ENCODE data around the gene DDX1. TPM values are rescaled to one million over a fixed set of nuclear protein-coding genes. Genes with fewer than 3 reads are reported as not detected.

Gene DDX1
- total RNA-seq, 1 experiment from 2014 or later: 115 TPM

GRCh38 chr2:15547115-15547876 lies 44.4 kb upstream of the DDX1 start:
- ChIA-PET CTCF (interaction anchor here (1.3 to 3.0 kb wide), 4 partner anchors 13 to 29 kb away, joined by 4 to 19 read pairs (median 8); partner anchors contain the start of gene NBAS), POLR2A (no interaction called here)
- Mint-ChIP-seq H3K27me3 (ENCODE audit: low read depth) (no peaks in the 10 kb centered on the region), H3K9me3 (no peaks in the 10 kb centered on the region; the same call in 1 of the 2 replicates), H3K27ac (no peak overlapping the region), H3K4me3 (no peak overlapping the region), H3K4me1 (peaks cover 3% of the 10 kb centered on the region), H3K36me3 (peaks cover 11% of the 10 kb centered on the region; the same call in 1 of the 2 replicates)
- DNase-seq (ENCODE audit: low spot score) (no peak), ATAC-seq (no peak)
- no peak for TF ChIP-seq ZNF423 (CRISPR knock-in tag; IDR thresholded peaks at IDR 0.05)
- no peak for TF ChIP-seq TEAD4 (CRISPR knock-in tag; IDR thresholded peaks at IDR 0.05)
- TF ChIP-seq, protein P1, sequence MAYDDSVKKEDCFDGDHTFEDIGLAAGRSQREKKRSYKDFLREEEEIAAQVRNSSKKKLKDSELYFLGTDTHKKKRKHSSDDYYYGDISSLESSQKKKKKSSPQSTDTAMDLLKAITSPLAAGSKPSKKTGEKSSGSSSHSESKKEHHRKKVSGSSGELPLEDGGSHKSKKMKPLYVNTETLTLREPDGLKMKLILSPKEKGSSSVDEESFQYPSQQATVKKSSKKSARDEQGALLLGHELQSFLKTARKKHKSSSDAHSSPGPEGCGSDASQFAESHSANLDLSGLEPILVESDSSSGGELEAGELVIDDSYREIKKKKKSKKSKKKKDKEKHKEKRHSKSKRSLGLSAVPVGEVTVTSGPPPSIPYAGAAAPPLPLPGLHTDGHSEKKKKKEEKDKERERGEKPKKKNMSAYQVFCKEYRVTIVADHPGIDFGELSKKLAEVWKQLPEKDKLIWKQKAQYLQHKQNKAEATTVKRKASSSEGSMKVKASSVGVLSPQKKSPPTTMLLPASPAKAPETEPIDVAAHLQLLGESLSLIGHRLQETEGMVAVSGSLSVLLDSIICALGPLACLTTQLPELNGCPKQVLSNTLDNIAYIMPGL (CRISPR knock-in tag; IDR thresholded peaks at IDR 0.05): no peak
- no peak for TF ChIP-seq NFATC4 (CRISPR knock-in tag; IDR thresholded peaks at IDR 0.05)
- no peak for TF ChIP-seq SMAD3 (CRISPR knock-in tag; IDR thresholded peaks at IDR 0.05; ENCODE audit: borderline replicate concordance)
- TF ChIP-seq HMGA2 (CRISPR knock-in tag; IDR thresholded peaks at IDR 0.05): no peak
- TF ChIP-seq NR3C1 (CRISPR knock-in tag; conservative IDR thresholded peaks at IDR 0.05; ENCODE audit: low read depth): no peak
- no peak for TF ChIP-seq OVOL2 (CRISPR knock-in tag; IDR thresholded peaks at IDR 0.05; ENCODE audit: borderline replicate concordance)
- TF ChIP-seq, protein P2, sequence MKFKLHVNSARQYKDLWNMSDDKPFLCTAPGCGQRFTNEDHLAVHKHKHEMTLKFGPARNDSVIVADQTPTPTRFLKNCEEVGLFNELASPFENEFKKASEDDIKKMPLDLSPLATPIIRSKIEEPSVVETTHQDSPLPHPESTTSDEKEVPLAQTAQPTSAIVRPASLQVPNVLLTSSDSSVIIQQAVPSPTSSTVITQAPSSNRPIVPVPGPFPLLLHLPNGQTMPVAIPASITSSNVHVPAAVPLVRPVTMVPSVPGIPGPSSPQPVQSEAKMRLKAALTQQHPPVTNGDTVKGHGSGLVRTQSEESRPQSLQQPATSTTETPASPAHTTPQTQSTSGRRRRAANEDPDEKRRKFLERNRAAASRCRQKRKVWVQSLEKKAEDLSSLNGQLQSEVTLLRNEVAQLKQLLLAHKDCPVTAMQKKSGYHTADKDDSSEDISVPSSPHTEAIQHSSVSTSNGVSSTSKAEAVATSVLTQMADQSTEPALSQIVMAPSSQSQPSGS (CRISPR knock-in tag; IDR thresholded peaks at IDR 0.05; ENCODE audit: borderline replicate concordance, low read depth): no peak
- TF ChIP-seq NFE2L1 (CRISPR knock-in tag; IDR thresholded peaks at IDR 0.05): no peak

DNA sequence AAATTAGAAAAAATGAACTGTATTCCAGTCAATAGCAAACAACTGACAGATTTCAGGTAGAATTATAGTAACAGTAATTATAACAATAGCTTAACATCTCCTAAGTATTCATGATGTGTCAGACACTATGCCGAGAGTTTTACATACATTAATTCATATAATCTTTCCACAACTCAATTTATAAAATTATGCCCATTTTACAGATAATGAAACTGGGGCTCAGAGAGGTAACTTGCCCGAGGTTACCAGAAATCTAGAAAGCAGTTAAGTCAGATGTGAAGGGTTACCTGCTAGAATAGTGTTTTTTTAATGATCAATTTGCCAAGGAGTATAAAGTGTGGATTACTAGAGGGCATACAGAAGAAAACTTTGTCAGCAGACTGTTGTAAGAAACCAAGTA lies 42.7 kb upstream of the DDX1 start:
- Mint-ChIP-seq H3K9me3 (no peaks in the 10 kb centered on the region), H3K36me3 (peaks cover 6% of the 10 kb centered on the region; the same call in 1 of the 2 replicates), H3K27me3 (ENCODE audit: low read depth) (no peaks in the 10 kb centered on the region), H3K4me3 (no peak overlapping the region), H3K4me1 (no peaks in the 10 kb centered on the region), H3K27ac (no peak overlapping the region)
- POLR2A ChIA-PET: no interaction called here
- no peak for ATAC-seq
- TF ChIP-seq GTF2I (CRISPR knock-in tag; conservative IDR thresholded peaks at IDR 0.05): no peak
- no peak for TF ChIP-seq TEAD4 (CRISPR knock-in tag; IDR thresholded peaks at IDR 0.05)
- TF ChIP-seq SMAD4 (CRISPR knock-in tag; IDR thresholded peaks at IDR 0.05): no peak
- no peak for TF ChIP-seq JUN (CRISPR knock-in tag; IDR thresholded peaks at IDR 0.05)
- no peak for TF ChIP-seq ZNF317 (CRISPR knock-in tag; IDR thresholded peaks at IDR 0.05; ENCODE audit: borderline replicate concordance, low read depth)
- no peak for TF ChIP-seq KAT7 (CRISPR knock-in tag; IDR thresholded peaks at IDR 0.05; ENCODE audit: borderline replicate concordance)
- no peak for TF ChIP-seq ZNF263 (CRISPR knock-in tag; IDR thresholded peaks at IDR 0.05; ENCODE audit: low read depth)
- no peak for TF ChIP-seq IRF2 (CRISPR knock-in tag; IDR thresholded peaks at IDR 0.05; ENCODE audit: borderline replicate concordance, low read depth)
- TF ChIP-seq TCF7 (CRISPR knock-in tag; IDR thresholded peaks at IDR 0.05; ENCODE audit: low read depth): no peak
- no peak for TF ChIP-seq ZBTB21 (CRISPR knock-in tag; IDR thresholded peaks at IDR 0.05; ENCODE audit: borderline replicate concordance)
- no peak for TF ChIP-seq ATF1 (CRISPR knock-in tag; IDR thresholded peaks at IDR 0.05)
- no peak for DNase-seq (ENCODE audit: low spot score)
- CTCF ChIA-PET: no interaction called here

- no peaks in the 10 kb centered on the region for H3K9me3 Mint-ChIP-seq
- no peaks in the 10 kb centered on the region for H3K27me3 Mint-ChIP-seq (ENCODE audit: low read depth)
- TF ChIP-seq CBFB (CRISPR knock-in tag; IDR thresholded peaks at IDR 0.05; ENCODE audit: low read depth) (no peak), JAZF1 (CRISPR knock-in tag; IDR thresholded peaks at IDR 0.05) (no peak), FOXP4 (CRISPR knock-in tag; IDR thresholded peaks at IDR 0.05) (no peak), MLX (CRISPR knock-in tag; IDR thresholded peaks at IDR 0.05) (no peak)
- ChIA-PET POLR2A (no interaction called here), CTCF (no interaction called here)
- H3K27ac Mint-ChIP-seq: no peak overlapping the region
- peaks cover 7% of the 10 kb centered on the region; the same call in 1 of the 2 replicates for H3K36me3 Mint-ChIP-seq
- H3K4me1 Mint-ChIP-seq: no peaks in the 10 kb centered on the region
- ATAC-seq (no peak), DNase-seq (ENCODE audit: low spot score) (no peak)
- no peak overlapping the region for H3K4me3 Mint-ChIP-seq
Observed at GRCh38 chr2:15553519-15553918, 38.1 kb upstream of the DDX1 start.

Measured in WTC11 (cell line).